Ramos (cell line): ENCODE data around the gene MRTFA.
"Not testable (repeated sequence)": the region's sequence is repeated elsewhere in the genome, so short reads cannot be mapped to it uniquely, and the experiment has no call there.

Experiments used
- in situ Hi-C: fragments of 300-500 bp; cut with MboI; formaldehyde crosslinking; loops from one replicate; pipeline ENCODE4 v1.14.3; 2022; ENCODE audit warnings: low sequenced_read_pairs; ENCODE audit not compliant: unreplicated experiment

Gene MRTFA

DNA sequence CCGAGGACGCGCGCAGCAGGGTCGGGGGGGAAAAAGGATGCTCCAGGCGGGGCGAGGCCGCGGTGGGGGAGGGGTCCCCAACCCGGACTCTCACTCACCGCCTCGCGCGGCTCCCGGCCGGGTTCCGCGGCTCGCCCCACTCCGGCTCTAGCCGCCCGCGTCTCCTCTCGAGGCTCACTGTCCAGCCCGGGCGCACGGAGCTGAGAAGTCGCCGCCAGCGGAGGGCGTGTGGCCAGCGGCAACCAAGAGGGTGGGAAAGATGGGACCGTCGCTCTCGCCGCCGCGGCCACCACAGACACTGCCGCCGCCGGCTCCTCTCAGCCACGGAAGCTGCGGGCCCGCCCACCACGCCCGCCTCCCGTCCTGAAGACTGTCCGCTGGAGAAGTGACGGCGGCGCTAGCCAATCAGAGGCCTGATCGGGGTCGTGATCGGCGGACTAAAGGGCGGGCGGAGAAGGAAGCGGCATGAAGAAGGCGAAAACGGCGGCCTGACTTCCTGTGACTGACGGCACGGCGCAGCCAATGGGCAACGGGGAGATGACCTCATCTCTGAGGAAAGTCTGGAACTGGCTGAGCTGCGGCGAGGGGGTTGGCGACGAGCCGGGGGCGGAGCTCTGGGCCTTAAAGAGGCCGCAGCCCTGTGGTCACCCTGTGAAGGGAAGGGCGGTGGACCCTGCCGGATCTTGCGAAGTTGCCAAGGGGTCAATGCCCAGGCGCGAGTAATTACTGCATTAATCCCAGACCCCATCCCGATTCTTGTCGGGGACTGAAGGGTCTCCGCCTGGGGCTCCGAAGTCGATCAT is at the start of gene MRTFA:
TSS of gene MRTFA (minus strand) at position 340 of the 803 bp plus-strand sequence.
- in situ Hi-C loops, result no loop called here

DNA sequence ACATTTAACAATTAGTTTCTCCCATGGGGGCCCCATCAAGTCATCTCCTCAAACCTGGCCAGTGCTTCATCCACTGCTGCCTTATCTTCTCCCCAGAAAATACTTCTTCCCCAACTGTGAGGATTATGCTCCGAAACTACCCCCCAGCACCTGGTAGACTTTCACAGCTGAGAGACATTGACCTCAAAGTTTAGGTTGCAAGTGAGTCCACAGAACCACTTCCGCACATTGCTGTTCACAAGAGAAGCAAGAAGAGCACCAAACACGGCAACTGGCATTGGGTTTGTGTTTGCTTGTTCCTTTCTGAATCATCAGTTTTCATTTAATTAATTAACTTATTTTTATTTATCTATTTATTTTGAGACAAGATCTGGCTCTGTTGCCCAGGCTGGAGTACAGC is 48.9 kb upstream of the MRTFA start:
- in situ Hi-C loops, result no loop called here

DNA sequence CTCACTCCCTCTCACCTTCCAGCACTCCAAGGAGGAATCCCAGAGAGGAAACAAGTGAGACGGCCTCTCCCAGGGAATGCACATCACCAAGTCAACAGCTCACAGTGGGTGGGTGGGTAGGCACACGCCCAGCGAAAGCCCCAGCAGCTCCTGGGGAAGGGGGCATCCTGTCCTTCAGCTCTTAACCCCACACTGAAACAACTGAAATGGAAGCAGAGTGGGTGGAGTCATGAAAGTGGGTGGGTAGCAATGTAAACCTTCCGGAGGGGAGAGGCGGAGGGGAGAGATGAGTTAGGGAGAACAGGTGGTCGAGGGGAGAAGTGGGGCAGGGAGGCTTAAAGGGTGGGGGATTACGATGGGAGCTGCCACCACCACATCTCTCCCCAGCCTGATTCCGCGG is 48.2 kb upstream of the MRTFA start:
- in situ Hi-C loops, result no loop called here

DNA sequence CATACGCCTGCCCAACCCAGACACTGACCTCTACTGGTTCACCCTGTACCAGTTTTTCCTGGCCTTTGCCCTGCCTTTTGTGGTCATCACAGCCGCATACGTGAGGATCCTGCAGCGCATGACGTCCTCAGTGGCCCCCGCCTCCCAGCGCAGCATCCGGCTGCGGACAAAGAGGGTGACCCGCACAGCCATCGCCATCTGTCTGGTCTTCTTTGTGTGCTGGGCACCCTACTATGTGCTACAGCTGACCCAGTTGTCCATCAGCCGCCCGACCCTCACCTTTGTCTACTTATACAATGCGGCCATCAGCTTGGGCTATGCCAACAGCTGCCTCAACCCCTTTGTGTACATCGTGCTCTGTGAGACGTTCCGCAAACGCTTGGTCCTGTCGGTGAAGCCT is 44.9 kb upstream of the MRTFA start:
- in situ Hi-C loops, result no loop called here

- in situ Hi-C loops, result no loop called here
These were observed 44.3 kb upstream of the MRTFA start for GRCh38 chr22:40680819-40681183.

DNA sequence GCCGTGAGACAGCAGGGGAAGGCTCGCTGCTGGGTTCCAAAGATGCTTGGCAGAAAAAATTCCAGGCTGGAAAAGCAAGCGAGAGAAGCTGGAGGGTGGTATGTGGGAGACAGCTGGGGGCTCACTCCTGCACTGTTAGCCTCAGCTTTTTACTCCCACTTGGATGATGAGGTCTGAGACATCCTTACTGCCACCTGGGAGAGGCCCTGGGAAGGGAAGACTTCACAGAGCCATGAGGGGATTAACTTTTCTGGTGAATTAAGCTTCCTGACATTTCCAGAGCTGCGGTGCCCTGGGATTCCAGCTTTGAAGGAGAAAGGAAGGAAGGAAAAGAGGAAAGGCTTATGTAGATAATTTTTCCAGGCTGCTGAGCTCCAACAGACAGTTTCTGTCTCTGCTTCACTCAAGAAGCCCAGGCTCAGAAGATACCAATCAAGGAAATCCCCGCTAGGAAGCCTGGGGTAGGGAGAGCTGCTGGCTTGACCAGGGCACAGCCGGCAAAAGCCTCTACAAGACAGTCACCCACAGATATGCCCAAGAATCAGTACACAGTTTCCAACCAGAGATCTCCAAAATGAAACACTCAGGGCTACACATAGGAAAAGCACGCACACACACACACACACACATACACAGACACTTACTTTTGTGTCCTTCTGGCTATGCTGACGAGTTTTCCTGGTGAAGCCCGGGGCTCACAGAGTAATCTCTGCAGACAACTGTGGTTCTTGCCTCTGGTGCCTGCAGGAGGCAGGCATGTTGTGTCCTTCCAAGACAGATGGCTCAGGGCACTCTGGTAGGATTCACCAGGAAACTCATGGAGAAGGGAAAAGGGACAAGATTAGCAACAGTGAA is 43.7 kb upstream of the MRTFA start:
- in situ Hi-C loops, result no loop called here

- in situ Hi-C loops, result no loop called here
These were observed 42.9 kb upstream of the MRTFA start, which contains the start of gene MCHR1 for GRCh38 chr22:40679249-40679963. Gene MCHR1, plus strand, starts transcription at chr22:40679484. Its CDS starts 169 bp downstream, at chr22:40679653.

- in situ Hi-C loops, result no loop called here
These were observed 42.2 kb upstream of the MRTFA start for GRCh38 chr22:40678493-40679248.

- in situ Hi-C loops, result no loop called here
These were observed 40.1 kb upstream of the MRTFA start for GRCh38 chr22:40676644-40677043.

DNA sequence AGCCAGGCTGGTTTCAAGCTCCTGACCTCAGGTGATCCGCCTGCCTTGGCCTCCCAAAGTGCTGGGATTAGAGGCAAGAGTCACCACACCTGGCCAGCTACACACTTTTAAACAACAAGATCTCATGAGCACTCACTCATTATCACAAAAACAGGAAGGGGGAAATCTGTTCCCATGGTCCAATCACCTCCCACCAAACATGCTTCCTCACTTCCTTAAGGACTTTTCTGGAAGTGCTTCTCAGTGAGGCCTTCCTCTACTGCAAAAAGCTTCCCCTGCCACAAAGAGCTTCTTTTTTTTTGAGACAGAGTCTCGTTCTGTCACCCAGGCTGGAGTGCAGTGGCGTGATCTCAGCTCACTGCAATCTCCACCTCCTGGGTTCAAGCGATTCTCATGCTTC is 39.6 kb upstream of the MRTFA start:
- in situ Hi-C loops, result not testable (repeated sequence)

GRCh38 chr22:40674274-40674673 is 37.8 kb upstream of the MRTFA start:
- in situ Hi-C loops, result no loop called here

GRCh38 chr22:40673017-40673416 is 36.5 kb upstream of the MRTFA start:
- in situ Hi-C loops, result no loop called here

- in situ Hi-C loops, result no loop called here
These were observed 35.4 kb upstream of the MRTFA start for GRCh38 chr22:40671796-40672360.

- in situ Hi-C loops, result no loop called here
These were observed 34.9 kb upstream of the MRTFA start for GRCh38 chr22:40671369-40671768.

DNA sequence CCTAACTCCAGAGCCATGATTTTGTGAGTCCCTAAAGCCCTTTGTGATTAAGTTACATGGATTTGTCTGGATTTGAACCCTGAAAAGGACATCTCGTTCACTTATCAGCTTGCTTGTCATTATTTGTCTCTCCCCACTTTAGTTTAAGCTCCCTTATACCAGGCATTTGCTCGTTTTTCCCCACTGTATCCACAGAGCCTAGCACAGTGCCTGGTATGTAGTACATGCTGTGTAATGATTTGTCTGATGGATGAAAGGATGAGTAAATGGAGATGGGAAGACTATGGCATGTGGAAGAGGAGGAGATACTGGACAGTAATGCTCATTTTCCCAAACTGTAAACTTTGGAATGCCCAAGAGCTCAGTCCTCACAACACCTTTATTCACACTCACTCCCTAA is 33.5 kb upstream of the MRTFA start:
- in situ Hi-C loops, result no loop called here

GRCh38 chr22:40668611-40669411 is 32.3 kb upstream of the MRTFA start:
- in situ Hi-C loops, result no loop called here

GRCh38 chr22:40666151-40666848 is 29.8 kb upstream of the MRTFA start:
- in situ Hi-C loops, result no loop called here

DNA sequence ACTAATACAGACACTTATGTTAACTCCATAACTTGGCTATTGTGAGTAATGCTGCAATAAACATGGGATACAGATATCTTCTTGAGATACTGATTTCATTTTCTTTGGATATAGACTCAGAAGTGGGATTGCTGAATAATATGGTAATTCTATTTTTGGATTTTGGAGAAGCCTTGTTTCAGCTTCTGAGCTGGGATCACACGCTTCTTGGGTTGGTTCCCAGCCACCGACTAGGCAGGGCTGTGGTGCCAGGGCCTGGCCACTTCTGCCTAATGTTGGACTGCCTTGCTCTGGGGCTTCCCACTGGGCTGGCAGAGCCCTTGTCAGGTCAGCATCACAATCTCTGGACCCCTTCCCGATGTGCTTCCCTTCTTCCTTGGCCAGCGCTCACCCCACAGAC is 28.8 kb upstream of the MRTFA start:
- in situ Hi-C loops, result no loop called here
